Mesenchymal stem cell (in vitro differentiated cells and primary cell): ENCODE results near the gene TRIM54.
A peak's percentile ranks its signal among the peaks of the same experiment; 100 is the strongest.

Experiments used
- DNase-seq: peaks from one replicate; pipeline ENCODE4 v3.0.0-alpha.2; 2013
- H2AFZ ChIP-seq: one replicate; pipeline ENCODE4 v1.6.1; 2013; ENCODE audit warnings: low read depth, mild to moderate bottlenecking, control low read depth, inconsistent platforms, low read length, moderate library complexity
- H2AK5ac ChIP-seq: 2 replicates; pipeline ENCODE4 v1.6.1; 2013; ENCODE audit warnings: low read length, moderate library complexity, mild to moderate bottlenecking, inconsistent platforms; ENCODE audit not compliant: severe bottlenecking
- H2BK120ac ChIP-seq: one replicate; pipeline ENCODE4 v1.6.1; 2013; ENCODE audit warnings: low read depth, mild to moderate bottlenecking, inconsistent platforms, low read length, moderate library complexity
- H2BK12ac ChIP-seq, 2 experiments: one replicate each; pipeline ENCODE4 v1.6.1; 2013; ENCODE audit warnings: inconsistent platforms in 2 of 2, low read length in 2 of 2, mild to moderate bottlenecking in 2 of 2, moderate library complexity in 2 of 2, control low read depth in 1 of 2
- H2BK15ac ChIP-seq: one replicate; pipeline ENCODE4 v1.6.1; 2013; ENCODE audit warnings: mild to moderate bottlenecking, low read depth, inconsistent platforms; ENCODE audit not compliant: poor library complexity, severe bottlenecking
- H2BK5ac ChIP-seq: 2 replicates; pipeline ENCODE4 v1.6.1; 2013; ENCODE audit warnings: low read depth, mild to moderate bottlenecking, low read length, control low read depth, inconsistent platforms; ENCODE audit not compliant: poor library complexity, severe bottlenecking
- H3K14ac ChIP-seq, 2 experiments: one replicate each; pipeline ENCODE4 v1.6.1; 2013; ENCODE audit warnings: inconsistent platforms in 2 of 2, low read length in 2 of 2, control low read depth in 1 of 2, mild to moderate bottlenecking in 1 of 2, moderate library complexity in 1 of 2
- H3K18ac ChIP-seq, 2 experiments: one replicate each; pipeline ENCODE4 v1.6.1; 2013; ENCODE audit warnings: inconsistent platforms in 2 of 2, low read length in 2 of 2, control low read depth in 1 of 2, low read depth in 1 of 2, mild to moderate bottlenecking in 1 of 2
- H3K23ac ChIP-seq, 2 experiments: one replicate each; pipeline ENCODE4 v1.6.1; 2013; ENCODE audit warnings: inconsistent platforms in 2 of 2, low read length in 2 of 2, mild to moderate bottlenecking in 2 of 2, moderate library complexity in 2 of 2, control low read depth in 1 of 2
- H3K27ac ChIP-seq: 2 replicates; pipeline ENCODE4 v1.5.1; 2013; ENCODE audit warnings: mild to moderate bottlenecking, moderate library complexity, low read length, control low read depth, inconsistent platforms; ENCODE audit not compliant: poor library complexity, severe bottlenecking
- H3K27me3 ChIP-seq, 2 experiments: 2 replicates each; pipeline versions ENCODE4 v1.6.1 to v1.7.0; 2013; ENCODE audit warnings: low read length in 2 of 2, mild to moderate bottlenecking in 2 of 2, moderate library complexity in 2 of 2, control low read depth in 1 of 2, inconsistent platforms in 1 of 2; ENCODE audit not compliant: control insufficient read depth in 1 of 2, insufficient read depth in 1 of 2
- H3K36me3 ChIP-seq, 2 experiments: 2 replicates each; pipeline versions ENCODE4 v1.6.1 to v1.7.0; 2013; ENCODE audit warnings: low read length in 2 of 2, control low read depth in 1 of 2, inconsistent platforms in 1 of 2, low read depth in 1 of 2, mild to moderate bottlenecking in 1 of 2; ENCODE audit not compliant: insufficient read depth in 2 of 2, control insufficient read depth in 1 of 2
- H3K4ac ChIP-seq, 2 experiments: one replicate each; pipeline ENCODE4 v1.6.1; 2013; ENCODE audit warnings: inconsistent platforms in 2 of 2, low read length in 2 of 2, mild to moderate bottlenecking in 2 of 2, moderate library complexity in 2 of 2, control low read depth in 1 of 2, low read depth in 1 of 2
- H3K4me1 ChIP-seq: 2 replicates; pipeline ENCODE4 v1.6.1; 2013; ENCODE audit warnings: low read depth, low read length, control low read depth; ENCODE audit not compliant: control insufficient read depth, insufficient read depth
- H3K4me2 ChIP-seq: 2 replicates; pipeline ENCODE4 v1.6.1; 2013; ENCODE audit warnings: low read length, mild to moderate bottlenecking, inconsistent platforms; ENCODE audit not compliant: poor library complexity, severe bottlenecking
- H3K4me3 ChIP-seq, 2 experiments: 2 replicates each; pipeline versions ENCODE4 v1.5.1 to v1.7.0; 2013; ENCODE audit warnings: low read length in 2 of 2, mild to moderate bottlenecking in 2 of 2, control low read depth in 1 of 2, low read depth in 1 of 2; ENCODE audit not compliant: insufficient read depth in 1 of 2
- H3K79me1 ChIP-seq: replicated peaks from 2 replicates; pipeline ENCODE4 v1.6.1; 2013; ENCODE audit warnings: mild to moderate bottlenecking, control low read depth, low read length, inconsistent platforms; ENCODE audit not compliant: poor library complexity, severe bottlenecking
- H3K9ac ChIP-seq: 2 replicates; pipeline ENCODE4 v1.7.0; 2013; ENCODE audit warnings: mild to moderate bottlenecking, low read length, moderate library complexity
- H3K9me3 ChIP-seq: 2 replicates; pipeline ENCODE4 v1.7.0; 2013; ENCODE audit warnings: mild to moderate bottlenecking, low read length; ENCODE audit not compliant: control insufficient read depth
- H4K8ac ChIP-seq: one replicate; pipeline ENCODE4 v1.6.1; 2013; ENCODE audit warnings: inconsistent platforms, mild to moderate bottlenecking, low read length, moderate library complexity
- H4K91ac ChIP-seq: one replicate; pipeline ENCODE4 v1.6.1; 2013; ENCODE audit warnings: mild to moderate bottlenecking, low read length, inconsistent platforms
- WGBS: methylation state at CpG from one replicate; pipeline ENCODE4 v1.1.7; 2013; ENCODE audit warnings: mixed read lengths; 5-methylcytosine and 5-hydroxymethylcytosine counted together

The TRIM54 gene

GRCh38 chr2:27306136-27306535, 23.9 kb downstream of the TRIM54 start:
- Histone ChIP-seq H3K23ac (no peak overlapping the region), H3K4me2 (no peak overlapping the region), H3K27me3 (peaks cover 43 to 48% of the 10 kb centered on the region in 2 experiments), H2BK120ac (no peak overlapping the region), H2BK12ac (no peak overlapping the region), H2AFZ (no peak overlapping the region), H2AK5ac (no peak overlapping the region), H3K4me3 (no peak overlapping the region), H3K9me3 (peaks cover 6% of the 10 kb centered on the region), H3K4me1 (peaks cover 16% of the 10 kb centered on the region), H3K4ac (no peak overlapping the region), H4K8ac (no peak overlapping the region), H3K18ac (no peak overlapping the region), H2BK15ac (no peak overlapping the region), H3K36me3 (peaks cover 6 to 19% of the 10 kb centered on the region in 2 experiments), H3K27ac (no peak overlapping the region), H3K79me1 (no peaks in the 10 kb centered on the region), H3K14ac (no peak overlapping the region), H4K91ac (no peak overlapping the region), H3K9ac (no peak overlapping the region), H2BK5ac (no peak overlapping the region)
- 59% methylated on average over 24 of the region's 26 CpGs for WGBS
- no peak for DNase-seq

- H2AFZ ChIP-seq: no peak overlapping the region
- no peak overlapping the region for H3K23ac ChIP-seq
- H3K4me3 ChIP-seq: peak overlapping the region in 1 of 2 experiments; percentile 18
- 6% methylated on average over 46 of the region's 51 CpGs for WGBS
- H3K9me3 ChIP-seq: peaks cover 6% of the 10 kb centered on the region
- no peak overlapping the region for H4K91ac ChIP-seq
- H3K18ac ChIP-seq: no peak overlapping the region
- no peak for DNase-seq
- H2BK15ac ChIP-seq: no peak overlapping the region
- H4K8ac ChIP-seq: no peak overlapping the region
- H3K9ac ChIP-seq: no peak overlapping the region
- H3K27me3 ChIP-seq: peaks cover 43 to 48% of the 10 kb centered on the region in 2 experiments
- no peak overlapping the region for H3K4ac ChIP-seq
- H3K27ac ChIP-seq: no peak overlapping the region
- no peaks in the 10 kb centered on the region for H3K79me1 ChIP-seq
- no peak overlapping the region for H2BK120ac ChIP-seq
- H3K14ac ChIP-seq: no peak overlapping the region
- H3K4me2 ChIP-seq: no peak overlapping the region
- H2BK12ac ChIP-seq: no peak overlapping the region
- no peak overlapping the region for H2AK5ac ChIP-seq
- peaks cover 16% of the 10 kb centered on the region for H3K4me1 ChIP-seq
- peaks cover 11 to 25% of the 10 kb centered on the region in 2 experiments for H3K36me3 ChIP-seq
- no peak overlapping the region for H2BK5ac ChIP-seq
These were observed 24.5 kb downstream of the TRIM54 start for GRCh38 chr2:27306573-27307286.

- H3K9me3 ChIP-seq: peaks cover 6% of the 10 kb centered on the region
- DNase-seq: no peak
- no peaks in the 10 kb centered on the region for H3K79me1 ChIP-seq
- no peak overlapping the region for H4K8ac ChIP-seq
- H3K14ac ChIP-seq: no peak overlapping the region
- no peak overlapping the region for H2AK5ac ChIP-seq
- H3K4ac ChIP-seq: no peak overlapping the region
- peaks cover 14 to 30% of the 10 kb centered on the region in 2 experiments for H3K36me3 ChIP-seq
- no peak overlapping the region for H3K27ac ChIP-seq
- H4K91ac ChIP-seq: no peak overlapping the region
- WGBS: 20% methylated on average over 12 of the region's 14 CpGs
- H3K9ac ChIP-seq: no peak overlapping the region
- peak overlapping the region in 1 of 2 experiments; percentile 26 for H3K23ac ChIP-seq
- H2BK12ac ChIP-seq: no peak overlapping the region
- no peak overlapping the region for H2AFZ ChIP-seq
- H2BK120ac ChIP-seq: no peak overlapping the region
- no peak overlapping the region for H2BK15ac ChIP-seq
- no peak overlapping the region for H2BK5ac ChIP-seq
- no peak overlapping the region for H3K4me2 ChIP-seq
- peaks cover 43 to 48% of the 10 kb centered on the region in 2 experiments for H3K27me3 ChIP-seq
- no peak overlapping the region for H3K4me3 ChIP-seq
- peaks cover 16% of the 10 kb centered on the region for H3K4me1 ChIP-seq
- H3K18ac ChIP-seq: no peak overlapping the region
These were observed 25.0 kb downstream of the TRIM54 start for GRCh38 chr2:27307287-27307544.

GRCh38 chr2:27307545-27308358, 25.5 kb downstream of the TRIM54 start:
- Histone ChIP-seq H3K4me3 (no peak overlapping the region), H3K79me1 (no peaks in the 10 kb centered on the region), H3K9ac (no peak overlapping the region), H3K36me3 (peaks cover 14 to 34% of the 10 kb centered on the region in 2 experiments), H2BK12ac (no peak overlapping the region), H3K4me2 (no peak overlapping the region), H3K4ac (no peak overlapping the region), H2BK120ac (no peak overlapping the region), H4K8ac (no peak overlapping the region), H2BK5ac (no peak overlapping the region), H2AFZ (no peak overlapping the region), H3K23ac (no peak overlapping the region), H3K4me1 (peaks cover 16% of the 10 kb centered on the region), H4K91ac (no peak overlapping the region), H3K9me3 (peaks cover 6% of the 10 kb centered on the region), H3K27ac (no peak overlapping the region), H3K27me3 (peaks cover 43 to 48% of the 10 kb centered on the region in 2 experiments), H3K14ac (no peak overlapping the region), H2AK5ac (no peak overlapping the region), H3K18ac (no peak overlapping the region), H2BK15ac (no peak overlapping the region)
- 9% methylated on average over 61 of the region's 75 CpGs for WGBS
- DNase-seq: no peak
